ENCODE measurements around the gene RAP1A.

Gene RAP1A

GRCh38 chr1:111644506-111644905, 24.9 kb downstream of the RAP1A start:
- DNase-seq (ENCODE audit: low spot score), result no peak
- no peak for TF ChIP-seq CTCF (IDR thresholded peaks at IDR 0.05; ENCODE audit: borderline replicate concordance, control extremely low read depth, extremely low read depth, insufficient read depth, missing control alignments)
- in situ Hi-C loops (cut with MboI; ENCODE audit: low sequenced_read_pairs, unreplicated experiment), result loop anchor here (10.0 kb wide), 1 partner anchor 130 kb away; no protein-coding TSS in a partner anchor

- DNase-seq (ENCODE audit: low spot score), result no peak
- in situ Hi-C loops (cut with MboI; ENCODE audit: low sequenced_read_pairs, unreplicated experiment), result loop anchor here (10.0 kb wide), 1 partner anchor 133 kb away; no protein-coding TSS in a partner anchor
- no peak for TF ChIP-seq CTCF (IDR thresholded peaks at IDR 0.05; ENCODE audit: borderline replicate concordance, control extremely low read depth, extremely low read depth, insufficient read depth, missing control alignments)
Observed at GRCh38 chr1:111647736-111648135, 28.1 kb downstream of the RAP1A start.

GRCh38 chr1:111648806-111649205, 29.2 kb downstream of the RAP1A start:
- no peak for TF ChIP-seq CTCF (IDR thresholded peaks at IDR 0.05; ENCODE audit: borderline replicate concordance, control extremely low read depth, extremely low read depth, insufficient read depth, missing control alignments)
- DNase-seq (ENCODE audit: low spot score), result no peak

GRCh38 chr1:111649227-111649626, 29.6 kb downstream of the RAP1A start:
- in situ Hi-C loops (cut with MboI; ENCODE audit: low sequenced_read_pairs, unreplicated experiment), result loop anchor here (10.0 kb wide), 1 partner anchor 134 kb away; no protein-coding TSS in a partner anchor
- no peak for TF ChIP-seq CTCF (IDR thresholded peaks at IDR 0.05; ENCODE audit: borderline replicate concordance, control extremely low read depth, extremely low read depth, insufficient read depth, missing control alignments)
- no peak for DNase-seq (ENCODE audit: low spot score)

More at GRCh38 chr1:111648806-111649205, 29.2 kb downstream of the RAP1A start:
- in situ Hi-C loops (cut with MboI; ENCODE audit: low sequenced_read_pairs, unreplicated experiment), result loop anchor here (10.0 kb wide), 1 partner anchor 134 kb away; no protein-coding TSS in a partner anchor

- DNase-seq (ENCODE audit: low spot score), result no peak
- no peak for TF ChIP-seq CTCF (IDR thresholded peaks at IDR 0.05; ENCODE audit: borderline replicate concordance, control extremely low read depth, extremely low read depth, insufficient read depth, missing control alignments)
- in situ Hi-C loops (cut with MboI; ENCODE audit: low sequenced_read_pairs, unreplicated experiment), result loop anchor here (10.0 kb wide), 1 partner anchor 135 kb away; no protein-coding TSS in a partner anchor
Observed at GRCh38 chr1:111649648-111650047, 30.1 kb downstream of the RAP1A start.

GRCh38 chr1:111653709-111654108, 34.1 kb downstream of the RAP1A start:
- DNase-seq (ENCODE audit: low spot score), result no peak
- in situ Hi-C loops (cut with MboI; ENCODE audit: low sequenced_read_pairs, unreplicated experiment), result no loop called here
- no peak for TF ChIP-seq CTCF (IDR thresholded peaks at IDR 0.05; ENCODE audit: borderline replicate concordance, control extremely low read depth, extremely low read depth, insufficient read depth, missing control alignments)

Measured in GM13976 (cell line).